Measurements from ENCODE around the gene AKAP11.
A peak's percentile ranks its signal among the peaks of the same experiment; 100 is the strongest.
"Not testable (repeated sequence)": the region's sequence is repeated elsewhere in the genome, so short reads cannot be mapped to it uniquely, and the experiment has no call there.

Gene AKAP11, protein sequence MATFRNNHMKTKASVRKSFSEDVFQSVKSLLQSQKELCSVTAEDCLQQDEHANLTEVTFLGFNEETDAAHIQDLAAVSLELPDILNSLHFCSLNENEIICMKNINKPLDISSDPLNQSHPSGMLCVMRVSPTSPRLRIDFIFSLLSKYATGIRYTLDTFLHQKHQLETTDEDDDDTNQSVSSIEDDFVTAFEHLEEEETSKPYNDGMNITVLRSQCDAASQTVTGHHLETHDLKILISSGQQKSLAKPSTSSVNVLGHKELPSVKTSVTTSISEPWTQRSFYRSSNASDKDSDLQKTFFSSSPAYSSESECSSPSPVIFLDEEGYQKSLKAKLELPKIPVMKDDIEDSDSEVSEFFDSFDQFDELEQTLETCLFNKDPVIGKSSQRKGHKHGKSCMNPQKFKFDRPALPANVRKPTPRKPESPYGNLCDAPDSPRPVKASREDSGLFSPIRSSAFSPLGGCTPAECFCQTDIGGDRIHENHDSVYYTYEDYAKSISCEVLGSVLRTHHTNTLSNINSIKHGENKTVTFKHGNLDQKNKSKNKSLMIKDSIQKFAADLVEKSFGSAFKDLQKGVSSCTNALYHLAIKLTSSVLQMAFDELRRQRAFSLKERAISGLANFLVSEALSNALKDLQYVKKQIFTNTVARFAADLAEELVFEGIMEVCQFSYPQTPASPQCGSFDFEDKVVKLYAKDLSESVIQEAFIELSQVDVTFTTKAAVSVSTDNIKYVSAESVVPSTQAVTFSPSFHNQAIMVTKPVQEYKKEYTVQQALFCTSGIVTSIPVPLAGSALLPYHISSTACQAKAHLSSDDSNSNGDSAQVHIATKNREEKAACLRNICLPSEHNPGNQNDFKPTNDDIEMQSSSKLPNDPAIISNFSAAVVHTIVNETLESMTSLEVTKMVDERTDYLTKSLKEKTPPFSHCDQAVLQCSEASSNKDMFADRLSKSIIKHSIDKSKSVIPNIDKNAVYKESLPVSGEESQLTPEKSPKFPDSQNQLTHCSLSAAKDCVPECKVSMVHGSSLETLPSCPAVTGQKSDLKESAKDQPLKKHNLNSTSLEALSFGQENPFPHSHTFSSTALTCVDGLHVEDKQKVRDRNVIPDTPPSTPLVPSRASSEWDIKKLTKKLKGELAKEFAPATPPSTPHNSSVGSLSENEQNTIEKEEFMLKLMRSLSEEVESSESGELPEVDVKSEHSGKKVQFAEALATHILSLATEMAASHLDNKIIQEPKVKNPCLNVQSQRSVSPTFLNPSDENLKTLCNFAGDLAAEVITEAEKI (N-terminal part only)

GRCh38 chr13:42272115-42272803 is at the start of gene AKAP11:
TSS of gene AKAP11 (plus strand) at chr13:42272152. CDS start at chr13:42286349, 14,197 bp downstream.
- peak; percentile 41 for DNase-seq (ENCODE audit: low read depth)

DNA sequence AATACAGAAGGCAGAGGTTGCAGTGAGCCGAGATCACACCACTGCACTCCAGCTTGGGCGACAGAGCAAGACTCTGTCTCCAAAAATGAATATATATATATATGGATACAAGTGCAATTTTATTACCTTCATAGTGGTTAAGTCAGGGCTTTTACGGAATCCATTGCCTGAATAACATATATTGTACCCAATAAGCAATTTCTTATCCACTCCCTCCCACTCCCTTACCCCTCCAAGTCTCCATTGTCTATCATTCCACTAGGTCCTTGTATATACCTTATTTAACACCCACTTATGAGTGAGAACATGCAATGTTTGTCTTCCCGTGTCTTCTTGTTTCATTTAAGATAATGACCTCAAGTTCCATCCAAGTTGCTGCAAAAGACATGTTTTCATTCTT is 48.3 kb upstream of the AKAP11 start:
- no peak for DNase-seq (ENCODE audit: low read depth)

DNA sequence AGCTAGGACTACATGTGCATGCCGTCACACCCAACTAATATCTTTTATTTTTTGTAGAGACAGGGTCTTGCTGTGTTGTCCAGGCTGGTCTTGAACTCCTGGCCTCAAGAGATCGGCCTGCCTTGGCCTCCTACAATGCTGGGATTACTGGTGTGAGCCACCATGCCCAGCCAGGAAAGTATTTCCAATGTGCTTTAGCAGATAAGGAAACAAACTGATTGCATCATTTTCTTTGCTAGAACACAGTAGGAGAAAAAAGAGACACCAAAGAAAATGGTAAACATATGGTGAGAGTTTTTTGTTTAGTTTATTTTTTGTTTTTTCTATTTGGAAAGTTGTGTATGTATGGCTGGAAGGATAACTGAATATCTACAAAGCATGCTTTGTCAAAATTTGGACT is 46.9 kb upstream of the AKAP11 start:
- no peak for DNase-seq (ENCODE audit: low read depth)

GRCh38 chr13:42226759-42227158 is 45.2 kb upstream of the AKAP11 start:
- not testable (repeated sequence) for DNase-seq (ENCODE audit: low read depth)

- DNase-seq (ENCODE audit: low read depth): no peak
Observed at GRCh38 chr13:42228527-42228926, 43.4 kb upstream of the AKAP11 start.

- no peak for DNase-seq (ENCODE audit: low read depth)
Observed at GRCh38 chr13:42229287-42229686, 42.7 kb upstream of the AKAP11 start.

GRCh38 chr13:42232671-42233070 is 39.3 kb upstream of the AKAP11 start:
- no peak for DNase-seq (ENCODE audit: low read depth)

- DNase-seq (ENCODE audit: low read depth): no peak
Observed at GRCh38 chr13:42233726-42234125, 38.2 kb upstream of the AKAP11 start.

DNA sequence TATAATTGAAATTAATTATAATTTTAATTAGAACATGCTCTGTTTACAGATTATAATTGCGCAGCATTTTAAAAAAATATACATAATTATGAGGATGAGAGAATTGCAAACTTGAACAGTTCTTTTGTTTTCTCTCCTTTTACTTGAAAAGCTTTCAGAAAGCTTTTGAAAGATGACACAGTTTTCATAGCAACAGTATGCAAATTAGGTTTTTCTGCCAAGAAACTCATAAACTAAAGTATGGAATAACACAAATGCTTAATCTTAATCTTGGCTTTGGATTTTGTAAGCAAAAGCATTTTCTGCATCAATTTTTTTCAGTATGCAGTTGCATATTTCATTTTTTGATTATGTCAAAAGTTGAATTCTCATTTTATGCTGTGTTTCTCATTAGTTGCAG is 32.8 kb upstream of the AKAP11 start:
- no peak for DNase-seq (ENCODE audit: low read depth)

DNA sequence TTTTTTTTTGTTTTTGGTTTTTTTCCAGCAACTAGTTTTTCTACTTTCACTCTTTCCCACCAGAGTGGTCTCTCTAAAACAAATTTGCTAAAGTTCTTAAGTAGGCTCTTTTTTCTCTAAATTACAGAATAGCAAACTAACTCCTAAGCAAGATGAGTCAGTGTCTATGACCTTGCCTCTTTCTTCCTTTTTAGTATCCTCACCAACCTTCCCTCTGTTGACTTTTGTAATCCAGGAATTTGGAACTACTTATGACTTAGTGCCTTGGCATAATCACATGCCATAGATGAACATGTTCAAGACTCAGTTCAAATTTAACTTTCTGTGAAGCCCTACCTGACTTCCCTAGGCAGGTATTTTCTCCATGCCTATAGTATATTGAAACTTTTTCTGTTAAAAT is 32.3 kb upstream of the AKAP11 start:
- no peak for DNase-seq (ENCODE audit: low read depth)

- DNase-seq (ENCODE audit: low read depth): no peak
Observed at GRCh38 chr13:42246541-42246940, 25.4 kb upstream of the AKAP11 start.

DNA sequence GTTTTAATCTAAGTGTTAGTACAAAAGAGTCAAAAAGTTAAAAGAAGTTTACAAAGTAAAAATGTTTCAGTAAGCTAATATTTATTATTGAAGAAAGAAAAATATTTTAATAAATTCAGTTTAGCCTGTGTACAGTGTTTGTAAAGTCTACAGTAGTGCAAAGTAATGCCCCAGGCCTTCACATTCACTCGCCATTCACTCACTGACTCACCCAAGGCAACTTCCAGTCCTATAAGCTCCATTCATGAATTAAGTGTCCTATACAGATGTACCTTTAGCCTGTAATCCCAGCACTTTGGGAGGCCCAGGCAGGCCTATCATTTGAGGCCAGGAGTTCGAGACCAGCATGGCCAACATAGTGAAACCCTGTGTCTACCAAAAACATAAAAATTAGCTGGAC is 24.1 kb upstream of the AKAP11 start:
- DNase-seq (ENCODE audit: low read depth): no peak

DNA sequence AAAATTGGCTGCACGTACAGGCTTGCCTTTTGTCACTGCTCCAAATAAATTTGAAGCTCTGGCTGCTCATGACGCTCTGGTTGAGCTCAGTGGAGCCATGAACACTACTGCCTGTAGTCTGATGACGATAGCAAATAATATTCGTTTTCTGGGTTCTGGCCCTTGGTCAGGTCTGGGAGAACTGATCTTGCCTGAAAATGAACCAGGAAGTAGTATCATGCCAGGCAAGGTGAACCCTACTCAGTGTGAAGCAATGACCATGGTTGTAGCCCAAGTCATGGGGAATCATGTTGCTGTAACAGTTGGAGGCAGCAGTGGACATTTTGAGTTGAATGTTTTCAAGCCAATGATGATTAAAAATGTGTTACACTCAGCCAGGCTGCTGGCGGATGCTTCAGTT is 16.1 kb upstream of the AKAP11 start:
- no peak for DNase-seq (ENCODE audit: low read depth)

DNA sequence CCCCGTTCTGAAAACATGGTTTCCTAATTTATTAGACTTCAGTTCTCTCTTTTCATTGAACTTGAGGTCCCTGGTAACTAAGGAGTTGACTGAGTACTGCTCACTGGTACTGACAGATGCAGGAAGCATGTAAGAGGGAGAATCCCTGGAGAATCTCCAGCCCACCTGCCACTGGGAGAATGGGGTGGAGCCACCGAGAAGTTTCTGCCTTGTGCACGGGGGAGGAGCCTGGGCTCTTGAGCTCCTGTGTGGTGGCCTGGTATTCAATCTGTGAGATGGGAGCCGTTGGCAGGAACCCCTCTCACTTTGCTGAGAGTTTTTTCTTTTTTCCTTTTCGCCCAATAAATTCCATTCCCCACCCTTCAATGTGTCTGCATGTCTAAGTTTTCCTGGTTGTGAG is 13.2 kb upstream of the AKAP11 start:
- no peak for DNase-seq (ENCODE audit: low read depth)

- no peak for DNase-seq (ENCODE audit: low read depth)
Observed at GRCh38 chr13:42259515-42259914, 12.4 kb upstream of the AKAP11 start.

GRCh38 chr13:42260903-42261654 is 10.9 kb upstream of the AKAP11 start:
- DNase-seq (ENCODE audit: low read depth): no peak

DNA sequence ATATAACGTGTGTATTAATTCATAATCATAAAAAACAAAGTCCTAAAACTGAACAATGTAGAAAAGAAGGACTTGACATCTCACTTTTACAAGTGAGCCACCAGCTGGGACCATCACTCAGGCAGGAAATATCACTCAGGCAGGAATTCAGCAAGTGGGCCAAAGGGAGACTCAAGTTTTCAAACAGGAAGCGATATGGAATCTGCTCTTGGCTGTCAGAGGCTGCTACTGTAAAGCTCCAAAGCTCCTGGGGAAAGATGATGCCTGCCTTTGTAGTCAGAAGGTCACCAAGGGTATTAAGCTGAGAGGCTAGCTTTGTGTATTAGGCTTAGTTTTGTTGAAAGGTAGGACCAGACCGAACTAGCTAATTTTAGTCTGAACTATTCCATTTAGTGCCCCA is 5.5 kb upstream of the AKAP11 start:
- DNase-seq (ENCODE audit: low read depth): no peak

- no peak for DNase-seq (ENCODE audit: low read depth)
Observed at GRCh38 chr13:42270160-42270856, 1.6 kb upstream of the AKAP11 start.

GRCh38 chr13:42270857-42271215 is 1.1 kb upstream of the AKAP11 start:
- DNase-seq (ENCODE audit: low read depth): no peak

DNA sequence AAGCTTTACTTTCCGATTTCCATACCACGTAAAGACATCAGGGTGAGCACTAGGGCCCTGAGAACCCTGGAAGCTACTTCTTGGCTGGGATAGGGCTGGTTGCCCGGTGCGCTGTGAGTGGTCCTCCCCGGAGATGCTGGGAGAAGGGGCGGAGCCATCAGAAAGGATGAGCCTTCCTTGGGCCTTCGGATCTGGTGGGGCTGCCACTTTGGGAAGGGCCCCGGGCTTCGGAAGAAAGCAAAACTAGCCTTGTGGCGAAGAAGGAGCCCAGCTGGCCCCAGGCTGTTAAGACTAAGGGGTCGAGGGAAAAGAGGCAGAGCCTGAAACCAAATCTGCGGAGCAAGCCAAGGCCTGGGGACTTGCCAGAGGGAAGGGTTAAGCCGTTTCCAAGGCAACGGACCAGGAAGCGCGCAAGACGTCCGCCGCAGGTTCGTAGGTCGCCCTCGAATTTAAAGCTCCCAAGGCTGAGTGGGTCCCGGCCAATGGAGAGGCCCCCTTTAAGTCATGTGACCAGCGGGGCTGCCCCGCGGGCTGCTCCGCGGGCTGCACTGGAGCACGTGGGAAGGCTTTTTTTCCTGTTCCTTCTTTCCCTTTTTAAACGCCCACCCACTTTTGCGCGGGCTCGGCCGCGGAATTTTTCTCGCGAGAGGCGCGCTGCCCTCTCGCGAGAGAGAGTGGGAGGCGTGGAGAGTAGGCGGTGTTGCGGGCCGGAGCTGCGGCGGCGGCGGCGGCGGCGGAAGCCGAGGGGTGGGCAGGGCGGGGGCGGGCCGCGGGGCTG is 426 bp upstream of the AKAP11 start:
- peak; percentile 87 for DNase-seq (ENCODE audit: low read depth)
